GM21526 (cell line): ENCODE results near the gene PLA2G4B.
A peak's percentile ranks its signal among the peaks of the same experiment; 100 is the strongest.

Experiments
- ATAC-seq: cut with Tn5 transposase; IDR thresholded peaks from one replicate; pipeline ENCODE4 v1.9.1; 2021; ENCODE audit warnings: moderate library complexity; ENCODE audit not compliant: unreplicated experiment, low FRiP score

The PLA2G4B gene

DNA sequence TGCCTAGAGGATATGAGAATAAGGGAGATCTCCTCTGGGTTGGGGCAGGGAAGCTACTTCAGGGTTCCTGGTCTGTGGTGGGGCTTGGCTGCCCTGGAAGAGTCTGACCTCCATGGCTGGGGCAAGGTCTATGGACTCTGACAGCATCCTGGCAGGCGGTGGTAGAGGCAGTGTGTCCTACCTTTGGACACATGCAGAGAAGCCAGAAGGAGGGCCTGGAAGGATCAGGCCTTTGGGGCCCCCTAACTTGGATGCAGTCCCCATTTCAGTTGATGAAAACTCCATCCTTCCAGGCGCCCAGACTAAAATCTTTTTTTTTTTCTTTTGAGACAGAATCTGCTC lies 44.8 kb downstream of the PLA2G4B start:
- no peak for ATAC-seq

DNA sequence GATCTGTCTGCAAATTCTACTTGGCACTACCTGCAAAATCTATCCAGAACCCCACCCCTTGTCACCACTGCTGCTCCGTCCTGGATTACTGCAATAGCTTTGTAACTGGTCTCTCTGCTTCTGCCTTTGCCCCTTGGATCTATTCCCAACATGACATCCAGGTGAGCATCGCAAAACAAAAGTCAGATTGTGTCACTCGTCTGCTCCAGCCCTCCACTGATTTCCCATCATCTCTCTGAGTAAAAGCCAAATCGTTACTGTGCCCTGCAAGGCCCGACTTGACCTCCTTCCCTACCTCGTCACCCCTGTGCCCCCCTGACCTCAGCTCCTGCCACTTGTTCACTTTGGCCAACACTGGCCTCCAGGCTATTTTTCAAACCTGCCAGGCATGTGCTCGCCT lies 45.8 kb downstream of the PLA2G4B start:
- ATAC-seq, result no peak

DNA sequence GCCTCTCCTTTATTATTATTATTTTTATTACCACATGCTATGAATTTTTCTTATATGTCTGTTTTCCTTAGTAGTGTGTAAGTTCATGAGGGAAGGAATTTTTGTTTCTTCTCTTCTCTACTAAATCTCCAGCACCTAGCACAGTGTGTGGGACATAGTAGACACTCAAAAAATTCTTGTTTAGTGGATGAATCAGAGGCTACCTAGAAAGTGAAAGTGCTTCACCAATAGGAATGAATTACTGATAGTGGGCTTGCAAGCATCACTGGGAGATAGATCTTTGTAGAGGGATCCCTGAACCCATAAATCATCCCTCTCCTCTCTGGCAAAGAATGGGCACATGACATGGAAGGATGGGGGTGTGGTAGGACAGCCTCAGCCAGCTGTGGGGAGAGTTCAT lies 46.7 kb downstream of the PLA2G4B start:
- no peak for ATAC-seq

DNA sequence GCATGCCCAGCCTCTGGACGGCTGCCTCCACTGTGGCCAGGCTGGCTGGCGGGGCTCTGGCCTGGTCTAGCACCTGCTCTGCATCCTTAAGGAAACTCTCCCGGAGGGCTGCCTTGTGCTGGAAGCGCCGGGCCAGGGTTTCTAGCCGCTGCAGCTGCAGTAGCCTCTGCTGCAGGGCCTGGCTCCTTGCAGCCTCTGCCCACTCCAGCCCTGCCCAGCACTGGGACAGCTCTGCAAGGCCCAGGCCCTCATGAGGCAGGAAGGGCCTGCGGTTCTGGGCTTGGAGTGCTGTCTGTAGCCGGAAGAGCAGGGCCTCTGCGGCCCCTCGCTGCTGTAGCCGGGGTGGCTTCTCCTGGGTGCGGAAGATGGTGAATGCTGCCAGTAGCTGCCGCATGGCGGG lies 47.2 kb downstream of the PLA2G4B start:
- ATAC-seq, result no peak

DNA sequence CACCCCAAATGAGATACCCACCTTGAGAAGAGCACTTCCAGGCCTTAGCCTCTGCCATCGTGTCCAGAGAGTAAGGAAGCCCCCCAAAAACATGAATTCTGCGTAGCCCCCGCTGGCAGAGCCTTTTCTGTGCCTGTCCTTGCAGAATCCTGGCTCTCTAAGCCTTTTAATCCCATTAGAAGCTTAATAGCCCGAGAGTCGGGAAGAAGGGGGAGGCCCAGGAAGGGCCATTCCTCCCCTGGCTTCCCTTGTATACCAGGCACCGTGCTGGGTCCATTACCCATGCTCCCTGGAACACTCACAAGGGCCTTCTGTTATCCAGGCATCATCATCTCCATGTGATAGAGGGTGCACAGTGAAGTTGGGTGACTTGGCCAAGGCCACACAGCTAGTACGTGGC lies 48.1 kb downstream of the PLA2G4B start:
- no peak for ATAC-seq

DNA sequence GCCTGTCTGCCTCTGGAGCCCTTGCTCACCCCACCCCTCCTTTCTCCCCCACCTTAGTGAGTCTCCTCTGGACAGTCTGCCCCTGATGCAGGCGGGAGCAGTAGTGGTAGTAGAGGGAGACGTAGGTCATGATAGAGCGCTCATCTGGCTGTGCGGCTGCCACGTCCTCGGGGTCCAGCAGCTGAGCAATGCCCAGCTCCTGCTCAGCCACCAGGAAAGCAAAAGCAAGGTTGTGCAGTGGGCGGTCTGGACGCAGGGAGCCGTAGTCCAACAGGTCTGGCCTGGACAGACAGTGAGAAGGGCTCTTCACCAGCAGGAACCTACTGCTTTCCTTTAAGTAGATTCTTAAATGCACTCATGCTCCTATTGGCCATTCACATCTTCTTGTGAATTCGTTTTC lies 48.5 kb downstream of the PLA2G4B start:
- no peak for ATAC-seq

DNA sequence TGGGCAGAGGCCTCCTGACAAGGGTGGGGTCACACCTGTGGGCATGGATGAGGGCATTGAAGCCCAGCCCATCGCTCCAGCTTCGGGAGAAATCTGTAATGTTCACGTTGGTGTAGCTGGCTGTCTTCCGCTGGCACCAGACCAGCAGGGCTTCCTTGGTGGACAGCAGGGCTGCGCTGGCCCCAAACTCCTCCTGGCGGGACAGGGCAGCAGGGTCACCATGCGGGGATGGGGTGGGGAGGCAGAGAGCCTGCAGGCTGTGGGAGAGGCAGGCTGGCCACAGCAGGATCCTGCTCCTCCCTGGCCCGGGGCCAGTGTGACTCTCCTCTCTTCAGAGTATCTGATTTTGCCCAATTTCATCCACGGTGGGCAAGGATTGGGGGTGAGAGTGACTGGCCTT lies 49.2 kb downstream of the PLA2G4B start:
- ATAC-seq, result no peak

DNA sequence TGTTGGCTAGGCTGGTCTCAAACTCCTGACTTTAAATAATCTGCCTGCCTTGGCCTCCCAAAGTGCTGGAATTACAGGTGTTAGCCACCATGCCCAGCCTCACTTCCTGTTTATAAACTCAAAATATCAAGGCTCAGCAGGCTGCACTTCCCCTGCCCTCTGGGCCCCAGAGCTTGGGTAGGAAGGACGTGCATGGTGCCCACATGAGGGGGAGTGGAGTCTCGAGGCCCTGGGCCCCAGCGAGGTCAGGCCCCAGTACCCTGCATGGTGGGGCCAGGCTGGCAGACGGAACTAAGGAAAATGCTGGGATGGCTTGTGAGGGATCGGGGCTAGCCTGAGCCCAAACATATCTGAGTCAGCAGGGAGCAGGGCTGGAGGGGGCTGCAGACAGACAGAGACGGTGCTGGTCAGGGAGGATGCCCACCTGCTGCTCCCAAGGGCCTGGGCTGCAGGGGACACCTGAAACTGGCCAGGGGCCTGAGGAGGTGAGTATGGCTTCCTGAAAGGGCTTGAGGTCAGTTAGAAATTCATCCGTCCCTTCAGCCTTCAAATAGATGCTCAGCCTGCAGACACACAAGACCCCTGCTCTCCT lies 50.1 kb downstream of the PLA2G4B start:
- no peak for ATAC-seq

DNA sequence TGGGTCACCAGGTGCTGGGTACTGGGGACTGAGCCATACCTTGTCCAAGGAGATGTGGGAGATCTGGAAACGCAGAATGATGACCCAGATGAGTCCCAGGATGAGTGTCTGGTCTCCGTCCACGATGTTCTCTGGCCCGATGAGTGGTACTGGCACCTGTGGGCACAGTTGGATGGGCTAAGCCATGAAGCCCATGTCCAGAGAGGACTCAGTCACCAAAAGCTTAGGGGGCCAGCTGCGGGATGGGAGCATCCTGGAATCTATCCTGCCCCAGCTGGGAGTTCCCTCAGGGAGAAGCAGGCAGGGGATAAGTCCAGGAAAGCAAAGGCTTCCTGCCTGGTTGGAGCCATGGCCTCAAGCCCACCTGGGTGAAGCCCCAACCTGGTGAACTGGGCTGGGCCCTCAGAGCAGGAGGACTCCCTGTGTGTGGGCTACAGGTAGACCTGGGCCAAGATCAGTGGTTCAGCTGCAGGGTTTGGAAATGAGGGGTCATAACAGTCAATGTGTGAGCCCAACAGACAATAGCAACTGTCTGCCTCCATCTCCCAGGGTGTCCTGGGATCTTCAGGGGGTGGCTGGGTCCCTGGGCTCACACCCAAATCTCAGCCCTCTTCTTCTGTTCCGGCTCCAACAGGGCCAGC lies 51.5 kb downstream of the PLA2G4B start:
- no peak for ATAC-seq

DNA sequence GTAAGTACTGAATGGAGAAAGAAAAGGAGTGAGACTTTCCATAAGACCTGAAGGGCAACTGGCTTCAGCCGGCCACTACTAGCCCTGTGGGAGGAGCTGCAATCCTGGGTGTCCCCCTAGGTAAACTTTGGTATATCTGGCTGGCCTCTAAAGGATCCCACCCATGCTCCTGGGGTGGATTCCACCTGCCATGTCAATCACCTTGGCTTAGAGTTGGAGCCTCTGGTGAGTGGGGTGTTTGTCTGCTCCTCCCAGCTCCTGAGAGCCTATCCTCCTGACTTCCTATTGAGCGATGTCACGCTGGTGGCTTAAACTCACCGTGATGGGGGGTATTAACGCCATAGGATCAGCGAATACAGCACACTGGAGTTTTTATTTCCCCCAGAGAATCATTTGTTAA lies 52.6 kb downstream of the PLA2G4B start:
- no peak for ATAC-seq

DNA sequence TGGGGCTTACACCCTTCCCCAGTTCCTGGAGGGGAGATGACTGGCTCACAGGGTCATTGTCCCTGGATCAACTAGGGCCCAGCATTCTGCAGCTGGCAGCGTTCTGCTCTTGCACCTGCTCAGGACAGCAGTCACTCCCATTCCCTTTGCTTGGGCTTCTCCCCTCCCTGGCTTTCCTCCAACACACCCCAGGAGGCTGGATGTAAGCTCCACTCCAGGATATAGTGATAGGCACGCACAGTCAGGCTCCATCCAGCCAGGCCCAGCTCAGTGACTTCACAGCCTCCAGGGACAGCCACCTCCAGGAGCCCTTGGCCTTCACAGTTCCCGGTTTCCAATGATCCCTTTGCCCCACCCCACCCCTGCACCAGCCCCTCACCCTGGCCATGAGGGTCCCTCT lies 53.3 kb downstream of the PLA2G4B start:
- no peak for ATAC-seq

DNA sequence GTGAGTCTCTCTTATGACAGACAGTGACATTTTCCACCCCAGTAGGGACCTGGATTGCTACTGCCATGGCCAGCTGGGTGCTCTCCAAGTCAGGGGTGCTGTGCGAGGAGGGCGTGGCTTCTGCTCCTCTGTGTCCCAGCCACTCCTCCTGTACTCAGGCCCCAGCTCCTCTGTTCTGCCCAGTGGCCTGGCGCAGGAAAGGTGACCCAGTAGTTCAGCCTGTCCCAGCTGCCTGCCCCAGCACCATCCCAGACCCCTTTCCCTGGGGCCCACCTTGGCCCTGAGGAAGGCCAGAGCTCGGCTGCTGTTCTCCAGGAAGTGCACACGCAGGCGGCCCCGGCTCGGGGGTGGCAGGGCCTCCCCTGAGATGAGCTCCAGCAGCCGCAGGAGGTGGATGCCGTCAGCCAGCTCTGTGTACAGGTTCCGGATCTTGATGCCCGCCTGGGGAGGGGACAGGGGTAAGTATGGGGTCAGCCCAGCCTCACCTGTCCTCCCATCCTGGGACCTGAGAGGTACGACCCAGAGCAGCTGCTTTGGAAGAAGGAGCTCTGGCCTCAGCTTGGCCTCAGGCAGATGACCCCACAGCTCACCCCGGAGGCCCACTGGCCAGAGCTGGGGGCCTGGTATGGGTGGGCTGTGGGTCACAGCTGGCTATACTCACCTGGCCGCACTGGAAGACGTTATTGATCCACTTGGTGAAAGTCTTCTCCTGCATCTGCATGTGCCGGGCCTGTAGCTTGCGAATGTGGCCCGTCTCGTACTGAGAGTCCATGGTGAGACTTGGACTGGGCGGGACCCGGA lies 54.2 kb downstream of the PLA2G4B start:
- no peak for ATAC-seq

DNA sequence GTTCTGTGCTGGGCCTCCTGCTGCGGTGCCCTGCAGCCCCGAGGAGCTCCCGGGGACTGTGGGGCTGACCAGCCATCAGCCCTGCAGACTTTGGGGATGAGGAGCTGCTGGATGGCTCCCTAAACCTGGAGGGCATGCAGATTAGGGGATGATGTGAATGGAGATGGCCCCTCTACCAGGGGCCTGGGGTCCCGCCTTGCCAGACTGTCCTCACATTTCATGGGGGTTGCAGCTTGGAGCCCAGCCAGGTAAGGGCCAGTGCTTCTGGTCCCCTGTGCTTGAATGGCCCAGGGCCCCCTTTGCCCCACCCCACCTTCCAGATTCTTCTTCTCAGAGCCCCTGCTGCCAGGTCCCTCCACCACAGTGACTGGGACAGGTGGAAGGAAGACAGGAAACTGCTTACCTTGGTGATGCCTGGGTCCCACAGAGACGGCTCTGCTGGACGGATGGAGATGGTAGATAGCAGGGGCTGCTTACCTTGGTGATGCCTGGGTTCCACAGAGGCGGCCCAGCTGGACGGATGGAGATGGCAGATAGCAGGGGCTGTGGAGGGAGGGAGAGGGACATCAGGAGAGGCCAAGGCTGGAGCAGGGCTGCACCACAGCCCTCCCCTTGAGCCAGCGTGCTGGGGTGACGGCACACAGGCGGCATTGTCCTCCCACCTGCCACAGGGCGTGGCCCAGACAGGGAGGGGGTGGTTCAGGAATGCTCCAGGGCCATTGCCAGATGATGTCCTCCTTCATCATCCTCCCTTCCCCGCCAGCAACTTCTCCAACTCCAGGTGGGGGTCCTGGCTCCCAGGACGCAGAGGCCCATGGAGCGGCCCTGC lies 55.0 kb downstream of the PLA2G4B start, which contains the start of gene SPTBN5:
TSS of gene SPTBN5 (minus strand) at position 632 of the 829 bp plus-strand sequence. CDS start at position 76, 556 bp downstream.
- ATAC-seq, result no peak

DNA sequence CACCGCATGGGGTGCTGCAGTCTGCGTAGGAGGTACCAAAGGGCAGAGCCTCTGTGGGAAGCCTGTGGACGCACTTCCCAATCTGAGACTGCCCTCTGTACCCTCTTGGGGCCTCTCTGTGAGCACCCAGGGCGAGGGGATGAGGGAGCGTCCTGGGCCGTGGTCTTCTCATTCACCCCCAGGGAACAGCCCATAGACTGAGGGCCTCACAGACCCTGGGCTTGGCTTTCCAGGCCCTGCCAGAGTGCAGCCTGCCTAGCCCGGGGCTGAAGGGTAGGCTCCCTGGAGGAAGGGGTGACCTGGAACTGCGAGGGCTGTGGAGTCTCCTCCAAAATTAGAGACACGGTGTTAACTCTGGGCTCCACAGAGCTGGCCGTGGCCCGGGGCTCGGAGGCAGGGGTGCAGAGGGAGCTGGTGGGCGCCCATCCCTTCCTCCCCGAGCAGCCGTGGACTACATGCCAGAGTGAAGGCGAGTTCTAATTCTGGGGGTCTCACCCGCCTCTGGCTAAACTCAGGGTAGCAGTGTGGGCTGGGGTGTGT lies 55.7 kb downstream of the PLA2G4B start:
- ATAC-seq, result no peak

DNA sequence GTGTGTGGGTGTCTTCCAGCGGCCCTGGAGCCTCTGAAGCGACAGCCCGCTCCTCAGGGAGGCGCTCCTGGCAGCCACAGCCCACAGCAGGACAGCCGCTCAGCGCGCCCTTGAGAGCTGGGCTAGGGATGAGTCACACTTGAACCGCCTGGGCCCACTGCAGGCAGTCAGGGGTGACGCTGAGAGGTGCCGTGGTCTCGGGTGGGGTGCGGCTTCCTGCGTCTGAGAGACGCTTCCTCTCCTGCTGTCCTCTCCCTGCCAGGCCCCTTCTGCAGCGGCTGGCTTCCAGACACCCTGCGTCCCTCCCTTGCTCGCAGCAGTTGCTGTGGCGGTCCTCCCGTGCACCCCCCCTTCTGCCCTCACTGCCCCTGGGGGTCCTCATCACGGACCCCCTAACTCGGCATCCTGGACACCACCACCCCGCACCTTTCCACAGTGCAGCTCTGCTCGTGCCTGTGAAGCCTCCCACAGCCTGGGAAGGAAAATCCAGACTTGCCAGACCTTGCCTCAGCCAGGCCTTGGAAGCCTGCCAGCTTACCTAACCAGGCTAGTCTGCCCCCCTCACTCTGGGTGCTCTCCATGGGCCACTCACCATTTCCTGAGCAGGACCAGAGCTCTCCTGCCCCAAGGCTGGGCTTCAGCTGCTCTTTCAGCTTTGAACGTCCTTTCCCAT lies 56.3 kb downstream of the PLA2G4B start:
- ATAC-seq, result peak; percentile 58

DNA sequence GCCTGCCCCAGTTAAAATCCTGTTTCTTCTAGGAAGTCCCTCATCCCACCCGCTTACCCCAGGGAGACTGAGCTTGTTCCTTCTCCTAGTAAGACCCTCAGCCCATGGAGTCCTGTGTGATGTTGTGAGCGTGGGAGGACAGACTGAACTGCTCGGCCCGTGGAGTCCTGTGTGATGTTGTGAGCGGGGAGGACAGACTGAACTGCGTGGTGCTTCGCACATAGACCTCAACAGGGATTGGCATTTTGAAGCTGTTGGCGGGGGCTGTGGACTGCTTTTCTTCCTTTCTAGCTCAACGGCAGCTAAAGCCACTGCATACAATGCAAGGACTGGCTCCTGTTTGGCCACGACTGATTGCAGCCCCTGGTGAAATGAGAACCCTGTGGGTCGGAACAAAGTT lies 56.8 kb downstream of the PLA2G4B start:
- ATAC-seq, result no peak

DNA sequence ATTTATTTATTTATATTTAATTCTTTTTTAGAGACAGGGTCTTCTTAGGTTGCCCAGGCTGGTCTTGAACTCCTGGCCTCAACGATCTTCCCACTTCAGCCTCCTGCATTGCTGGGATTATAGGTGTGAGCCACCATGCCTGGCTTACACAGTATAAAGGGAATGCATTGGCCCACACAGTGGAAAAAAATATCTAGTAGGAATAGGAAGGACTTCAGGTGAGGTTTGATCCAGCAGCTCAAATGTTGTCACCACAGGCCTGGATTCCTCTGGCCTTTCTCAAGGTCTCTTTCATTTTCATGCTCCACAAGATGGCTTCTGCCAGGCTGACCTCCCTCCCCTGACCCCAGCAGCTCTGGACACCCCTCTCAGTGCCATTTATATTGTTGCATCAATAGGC lies 57.3 kb downstream of the PLA2G4B start:
- no peak for ATAC-seq

DNA sequence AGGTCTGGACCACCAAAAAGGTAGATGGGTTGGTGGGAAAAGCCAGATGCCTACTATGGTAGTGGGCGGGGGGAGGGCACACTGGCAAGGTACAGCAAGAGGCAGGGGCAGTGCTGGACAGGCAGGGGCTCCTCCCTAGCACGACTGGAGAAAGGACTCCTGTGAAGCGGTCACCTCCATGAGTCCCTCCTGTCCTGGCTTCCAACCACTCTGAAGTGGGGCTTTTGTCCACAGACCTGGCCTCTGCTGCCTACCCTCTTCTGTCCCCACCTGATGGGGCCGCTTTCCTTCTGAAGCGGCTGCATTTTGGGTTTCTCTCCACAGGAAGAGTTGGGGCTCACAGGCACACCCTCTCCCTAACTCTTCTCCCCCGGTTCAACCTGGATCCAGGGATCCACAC lies 57.9 kb downstream of the PLA2G4B start:
- no peak for ATAC-seq

DNA sequence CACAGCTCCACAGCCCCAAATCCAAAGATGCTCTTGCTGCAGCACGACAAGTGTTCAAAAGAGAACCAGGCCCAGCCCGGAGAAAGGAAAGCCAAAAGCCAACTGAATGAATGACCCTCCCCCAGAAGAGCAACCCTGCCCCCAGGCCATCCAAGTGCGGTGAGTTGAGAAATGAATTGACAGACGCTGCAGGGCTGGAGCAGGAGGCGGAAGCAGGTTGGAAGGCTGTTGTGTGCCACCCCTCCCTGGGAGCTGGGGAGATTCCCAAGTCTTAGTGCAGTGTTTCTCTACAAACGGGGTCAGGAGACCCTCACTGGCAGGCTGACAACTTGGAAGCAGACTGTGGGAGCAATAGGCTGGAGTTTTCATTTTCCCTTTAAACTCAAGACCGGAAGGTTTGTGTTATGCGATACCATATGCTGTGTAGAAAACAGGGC lies 58.7 kb downstream of the PLA2G4B start:
- ATAC-seq, result no peak
